Esophagus muscularis mucosa (tissue), 3 donors: Measurements from ENCODE around the gene CRYBG2.
"Not testable (repeated sequence)": the region's sequence is repeated elsewhere in the genome, so short reads cannot be mapped to it uniquely, and the experiment has no call there.

Experiments used
- CTCF ChIP-seq, 3 experiments: fragments of 200-600 bp in 2 of 3; fragments of 450-650 bp in 1 of 3; sonication (generic) in 2 of 3; IDR thresholded peaks; one replicate each; pipeline ENCODE4 v1.5.1; 2017 to 2019; ENCODE audit warnings: antibody characterized with exemption in 3 of 3, mild to moderate bottlenecking in 2 of 3, moderate library complexity in 1 of 3
- POLR2A ChIP-seq: fragments of 450-650 bp; IDR thresholded peaks from one replicate; pipeline ENCODE4 v1.6.1; 2017; ENCODE audit warnings: antibody characterized with exemption, moderate library complexity, mild to moderate bottlenecking, low read depth

- TF ChIP-seq CTCF (IDR thresholded peaks at IDR 0.05); POLR2A: not testable (repeated sequence)
Observed at GRCh38 chr1:26372611-26373010, 18.7 kb upstream of the CRYBG2 start, which contains the start of gene ZNF683.
